HUES6 (cell line): Measurements from ENCODE around the gene PAK4.
A peak's percentile ranks its signal among the peaks of the same experiment; 100 is the strongest.

Experiments used
- H3K27ac ChIP-seq: 2 replicates; pipeline ENCODE4 v1.7.0; 2013; ENCODE audit warnings: low read depth, mild to moderate bottlenecking, low read length, inconsistent platforms
- H3K27me3 ChIP-seq: 2 replicates; pipeline ENCODE4 v1.6.1; 2013; ENCODE audit warnings: low read length; ENCODE audit not compliant: control insufficient read depth, insufficient read depth
- H3K36me3 ChIP-seq: 2 replicates; pipeline ENCODE4 v1.6.1; 2013; ENCODE audit warnings: low read length; ENCODE audit not compliant: control insufficient read depth, insufficient read depth
- H3K4me1 ChIP-seq: 2 replicates; pipeline ENCODE4 v1.6.1; 2013; ENCODE audit warnings: low read length; ENCODE audit not compliant: control insufficient read depth, insufficient read depth
- H3K4me3 ChIP-seq: 2 replicates; pipeline ENCODE4 v1.5.1; 2013; ENCODE audit warnings: low read depth, low read length
- H3K9ac ChIP-seq: one replicate; pipeline ENCODE4 v1.6.1; 2013; ENCODE audit warnings: mild to moderate bottlenecking, low read length
- H3K9me3 ChIP-seq: 2 replicates; pipeline ENCODE4 v1.6.1; 2013; ENCODE audit warnings: low read depth, low read length; ENCODE audit not compliant: control insufficient read depth, insufficient read depth

PAK4 gene

DNA sequence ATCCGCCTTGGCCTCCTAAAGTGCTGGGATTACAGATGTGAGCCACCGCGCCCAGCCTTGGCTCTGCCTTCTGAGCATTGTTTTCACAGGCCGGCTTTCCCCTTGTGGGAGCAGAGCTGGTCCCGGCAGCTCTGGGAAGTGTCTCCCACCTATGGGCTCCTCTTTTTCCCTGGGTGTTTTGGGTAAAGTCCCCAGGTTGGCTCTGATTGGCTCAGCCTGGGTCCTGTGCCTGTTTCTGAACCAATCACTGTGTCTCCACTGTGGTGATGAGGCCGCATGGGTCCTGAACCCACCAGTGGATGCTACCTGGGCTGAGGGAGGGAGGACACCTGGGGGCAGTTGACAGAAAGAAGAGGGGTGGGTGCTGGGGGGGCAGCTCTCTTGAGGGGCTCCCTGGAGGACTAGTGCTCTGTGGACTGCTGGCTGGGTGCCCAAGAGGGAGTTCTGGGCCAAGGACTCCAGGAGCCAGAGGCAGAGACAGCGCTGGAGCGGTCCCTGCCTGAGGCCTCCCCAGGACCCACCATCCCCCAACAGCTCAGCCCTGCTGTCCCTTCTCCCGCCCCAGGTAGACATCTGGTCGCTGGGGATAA lies 51.6 kb downstream of the PAK4 start:
- Histone ChIP-seq H3K36me3 (peaks cover 52% of the 10 kb centered on the region), H3K27me3 (no peaks in the 10 kb centered on the region), H3K4me1 (no peaks in the 10 kb centered on the region)

GRCh38 chr19:39177736-39178135 lies 52.1 kb downstream of the PAK4 start:
- no peak overlapping the region for H3K9ac ChIP-seq
- H3K4me1 ChIP-seq = no peaks in the 10 kb centered on the region
- H3K36me3 ChIP-seq = peaks cover 50% of the 10 kb centered on the region
- no peaks in the 10 kb centered on the region for H3K9me3 ChIP-seq
- no peak overlapping the region for H3K4me3 ChIP-seq
- no peak overlapping the region for H3K27ac ChIP-seq
- no peaks in the 10 kb centered on the region for H3K27me3 ChIP-seq

More for the DNA sequence above, 51.6 kb downstream of the PAK4 start:
- H3K27ac ChIP-seq = no peak overlapping the region
- H3K9me3 ChIP-seq = no peaks in the 10 kb centered on the region
- no peak overlapping the region for H3K9ac ChIP-seq
- no peak overlapping the region for H3K4me3 ChIP-seq

DNA sequence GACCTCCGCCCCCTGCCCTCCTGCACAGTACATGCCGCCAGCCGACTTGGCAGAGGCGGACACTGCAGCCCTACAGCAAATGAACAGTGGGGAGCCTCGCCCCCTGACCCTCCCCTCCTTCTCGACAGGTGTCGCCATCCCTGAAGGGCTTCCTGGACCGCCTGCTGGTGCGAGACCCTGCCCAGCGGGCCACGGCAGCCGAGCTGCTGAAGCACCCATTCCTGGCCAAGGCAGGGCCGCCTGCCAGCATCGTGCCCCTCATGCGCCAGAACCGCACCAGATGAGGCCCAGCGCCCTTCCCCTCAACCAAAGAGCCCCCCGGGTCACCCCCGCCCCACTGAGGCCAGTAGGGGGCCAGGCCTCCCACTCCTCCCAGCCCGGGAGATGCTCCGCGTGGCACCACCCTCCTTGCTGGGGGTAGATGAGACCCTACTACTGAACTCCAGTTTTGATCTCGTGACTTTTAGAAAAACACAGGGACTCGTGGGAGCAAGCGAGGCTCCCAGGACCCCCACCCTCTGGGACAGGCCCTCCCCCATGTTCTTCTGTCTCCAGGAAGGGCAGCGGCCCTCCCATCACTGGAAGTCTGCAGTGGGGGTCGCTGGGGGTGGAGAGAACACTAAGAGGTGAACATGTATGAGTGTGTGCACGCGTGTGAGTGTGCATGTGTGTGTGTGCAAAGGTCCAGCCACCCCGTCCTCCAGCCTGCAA lies 52.9 kb downstream of the PAK4 start:
- no peak overlapping the region for H3K4me3 ChIP-seq
- H3K27me3 ChIP-seq = no peaks in the 10 kb centered on the region
- H3K36me3 ChIP-seq = peaks cover 50% of the 10 kb centered on the region
- no peak overlapping the region for H3K9ac ChIP-seq
- H3K4me1 ChIP-seq = no peaks in the 10 kb centered on the region
- no peaks in the 10 kb centered on the region for H3K9me3 ChIP-seq
- H3K27ac ChIP-seq = no peak overlapping the region

DNA sequence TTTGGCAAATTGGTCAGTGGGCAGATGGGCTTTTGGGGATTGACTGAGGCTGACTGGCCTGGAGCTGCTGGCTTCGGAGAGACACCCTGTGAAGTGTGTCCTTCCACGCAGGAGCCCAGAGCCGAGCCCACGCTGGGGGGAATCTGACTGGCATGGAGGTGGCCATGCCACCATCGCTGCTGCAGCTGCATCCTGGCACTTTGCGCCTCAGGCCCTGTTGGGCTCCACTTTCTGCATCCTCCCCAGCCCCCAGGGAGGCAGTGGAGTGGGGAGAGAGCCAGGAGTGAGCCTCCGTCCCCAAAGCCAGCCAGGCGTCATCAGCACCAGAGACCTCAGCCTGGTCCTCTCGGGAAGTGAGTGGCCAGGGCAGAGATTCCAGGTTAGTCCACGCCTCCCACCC lies 54.2 kb downstream of the PAK4 start:
- Histone ChIP-seq H3K4me3 (no peak overlapping the region), H3K4me1 (no peaks in the 10 kb centered on the region), H3K36me3 (peaks cover 43% of the 10 kb centered on the region), H3K27me3 (no peaks in the 10 kb centered on the region), H3K9ac (no peak overlapping the region), H3K9me3 (no peaks in the 10 kb centered on the region), H3K27ac (no peak overlapping the region)

- H3K27me3 ChIP-seq = no peaks in the 10 kb centered on the region
- no peaks in the 10 kb centered on the region for H3K9me3 ChIP-seq
- no peaks in the 10 kb centered on the region for H3K4me1 ChIP-seq
- no peak overlapping the region for H3K27ac ChIP-seq
- H3K36me3 ChIP-seq = peaks cover 35% of the 10 kb centered on the region
- H3K4me3 ChIP-seq = no peak overlapping the region
- no peak overlapping the region for H3K9ac ChIP-seq
These were observed 55.2 kb downstream of the PAK4 start for GRCh38 chr19:39180749-39181148.

GRCh38 chr19:39181500-39182173 lies 56.1 kb downstream of the PAK4 start:
- Histone ChIP-seq H3K4me3 (no peak overlapping the region), H3K9ac (no peak overlapping the region), H3K4me1 (no peaks in the 10 kb centered on the region), H3K36me3 (peaks cover 26% of the 10 kb centered on the region), H3K9me3 (no peaks in the 10 kb centered on the region), H3K27me3 (no peaks in the 10 kb centered on the region), H3K27ac (0 out of 2 replicates have a peak overlapping the region, but pooled peaks have one; percentile 11)

- no peaks in the 10 kb centered on the region for H3K9me3 ChIP-seq
- H3K4me3 ChIP-seq = no peak overlapping the region
- no peak overlapping the region for H3K9ac ChIP-seq
- no peaks in the 10 kb centered on the region for H3K27me3 ChIP-seq
- peaks cover 25% of the 10 kb centered on the region for H3K36me3 ChIP-seq
- H3K4me1 ChIP-seq = no peaks in the 10 kb centered on the region
- no peak overlapping the region for H3K27ac ChIP-seq
These were observed 56.6 kb downstream of the PAK4 start for GRCh38 chr19:39182174-39182505.

- Histone ChIP-seq H3K36me3 (peaks cover 18% of the 10 kb centered on the region), H3K4me1 (no peaks in the 10 kb centered on the region; the same call in 1 of the 2 replicates), H3K9me3 (no peaks in the 10 kb centered on the region), H3K9ac (no peak overlapping the region), H3K4me3 (no peak overlapping the region), H3K27ac (no peak overlapping the region), H3K27me3 (no peaks in the 10 kb centered on the region)
These were observed 57.5 kb downstream of the PAK4 start for GRCh38 chr19:39183104-39183503.

- Histone ChIP-seq H3K27me3 (no peaks in the 10 kb centered on the region), H3K27ac (no peak overlapping the region), H3K9me3 (no peaks in the 10 kb centered on the region), H3K9ac (no peak overlapping the region), H3K4me3 (no peak overlapping the region), H3K4me1 (no peaks in the 10 kb centered on the region; the same call in 1 of the 2 replicates), H3K36me3 (no peaks in the 10 kb centered on the region)
These were observed 60.8 kb downstream of the PAK4 start for GRCh38 chr19:39186391-39186790.

- Histone ChIP-seq H3K4me1 (no peaks in the 10 kb centered on the region; the same call in 1 of the 2 replicates), H3K36me3 (no peaks in the 10 kb centered on the region)
These were observed 62.0 kb downstream of the PAK4 start for GRCh38 chr19:39187552-39187943.

GRCh38 chr19:39188960-39189359 lies 63.4 kb downstream of the PAK4 start:
- H3K4me3 ChIP-seq = no peak overlapping the region
- no peak overlapping the region for H3K9ac ChIP-seq
- H3K4me1 ChIP-seq = no peaks in the 10 kb centered on the region; the same call in none of the 2 replicates
- no peaks in the 10 kb centered on the region for H3K36me3 ChIP-seq
- H3K27ac ChIP-seq = no peak overlapping the region
- no peaks in the 10 kb centered on the region for H3K27me3 ChIP-seq
- H3K9me3 ChIP-seq = no peaks in the 10 kb centered on the region

More at GRCh38 chr19:39187552-39187943, 62.0 kb downstream of the PAK4 start:
- Histone ChIP-seq H3K27ac (no peak overlapping the region), H3K27me3 (no peaks in the 10 kb centered on the region), H3K4me3 (no peak overlapping the region), H3K9ac (no peak overlapping the region), H3K9me3 (no peaks in the 10 kb centered on the region)
